ENCODE measurements around the gene SHISA3. TPM values are rescaled to one million over a fixed set of nuclear protein-coding genes. Genes with fewer than 3 reads are reported as not detected.

Gene SHISA3
- total RNA-seq, 1 experiment from 2014 or later = 29.5 TPM

DNA sequence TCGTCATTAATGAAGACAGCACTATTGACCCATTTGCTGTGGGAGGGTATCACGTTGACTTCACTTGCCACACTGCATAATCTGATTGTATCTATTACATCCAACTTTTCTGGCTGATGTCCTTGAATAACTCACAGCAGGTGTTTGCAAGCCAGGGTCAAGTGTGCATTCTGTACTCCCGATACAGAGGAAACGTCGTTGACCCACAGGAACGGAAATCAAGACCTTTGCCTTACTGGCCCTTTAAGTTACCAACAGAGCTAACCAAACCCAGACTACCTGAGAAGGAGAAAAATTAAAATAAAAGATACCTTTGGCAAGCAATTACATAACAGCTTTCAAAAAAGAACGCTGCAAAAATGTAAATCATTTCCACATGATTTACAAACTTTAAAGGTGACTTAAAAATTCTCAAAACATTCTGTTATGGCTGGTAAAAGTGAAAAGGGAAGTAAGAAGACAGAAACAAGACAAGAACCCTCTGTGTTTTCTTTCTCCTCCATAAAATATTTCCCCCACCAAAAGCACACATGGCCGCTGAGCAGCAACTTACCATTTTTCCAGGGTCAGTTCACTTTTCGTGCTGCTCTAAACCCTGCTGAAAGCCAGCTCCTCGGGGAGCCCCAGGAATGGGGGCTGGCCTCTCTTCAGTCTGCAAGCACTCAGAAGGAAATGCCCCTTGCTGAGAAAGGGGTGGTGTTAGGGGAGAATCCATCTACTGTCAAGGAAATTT is 6.5 kb upstream of the SHISA3 start:
- Histone ChIP-seq H3K4me1 (ENCODE audit: insufficient read depth, low read length) (no peaks in the 10 kb centered on the region), H3K9me2 (replicated peaks; ENCODE audit: low read length) (no peaks in the 10 kb centered on the region), H3K36me3 (ENCODE audit: low read depth, low read length) (no peaks in the 10 kb centered on the region), H4K20me1 (ENCODE audit: low read length) (no peaks in the 10 kb centered on the region), H3K9ac (ENCODE audit: low read length) (no peak overlapping the region), H3K79me2 (ENCODE audit: low read length) (no peaks in the 10 kb centered on the region), H3K27ac (ENCODE audit: low read length) (no peak overlapping the region), H3K4me3 (ENCODE audit: low read length) (no peak overlapping the region), H2AFZ (ENCODE audit: low read length) (no peak overlapping the region), H3K27me3 (ENCODE audit: low read length) (no peaks in the 10 kb centered on the region), H3F3A (ENCODE audit: low read length, unreplicated experiment) (no peaks in the 10 kb centered on the region), H3K4me2 (ENCODE audit: low read length) (no peak overlapping the region), H3K9me3 (ENCODE audit: low read length) (no peaks in the 10 kb centered on the region)
- ChIA-PET CTCF (no interaction called here), POLR2A (ENCODE audit: unreplicated experiment) (no interaction called here)
- intact Hi-C loops (cut with micrococcal nuclease) = no loop called here
- DNase-seq = no peak
- TF ChIP-seq EZH2 (IDR thresholded peaks at IDR 0.05; ENCODE audit: low read length, unreplicated experiment) = no peak
- no peak for TF ChIP-seq EZH2phosphoT487 (IDR thresholded peaks at IDR 0.05; ENCODE audit: borderline replicate concordance, low read length)
- ATAC-seq = no peak
- no TSS peak for BruUV-seq (replicated peaks)

DNA sequence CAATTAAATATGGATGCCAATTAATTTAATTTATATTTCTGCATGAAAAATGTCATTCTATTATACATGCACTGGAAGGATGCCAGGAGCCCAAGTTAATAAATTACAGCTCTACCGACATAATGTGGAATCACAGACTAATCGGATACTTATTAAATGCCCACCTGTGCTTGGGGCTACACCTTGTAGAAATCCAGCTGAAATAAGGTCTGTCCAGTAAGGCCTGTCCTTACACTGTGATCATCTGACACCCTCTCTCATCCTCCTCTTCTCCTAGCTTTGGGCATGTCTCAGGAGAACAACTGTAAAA is 6.0 kb upstream of the SHISA3 start:
- H3K4me3 ChIP-seq (ENCODE audit: low read length) = no peak overlapping the region

DNA sequence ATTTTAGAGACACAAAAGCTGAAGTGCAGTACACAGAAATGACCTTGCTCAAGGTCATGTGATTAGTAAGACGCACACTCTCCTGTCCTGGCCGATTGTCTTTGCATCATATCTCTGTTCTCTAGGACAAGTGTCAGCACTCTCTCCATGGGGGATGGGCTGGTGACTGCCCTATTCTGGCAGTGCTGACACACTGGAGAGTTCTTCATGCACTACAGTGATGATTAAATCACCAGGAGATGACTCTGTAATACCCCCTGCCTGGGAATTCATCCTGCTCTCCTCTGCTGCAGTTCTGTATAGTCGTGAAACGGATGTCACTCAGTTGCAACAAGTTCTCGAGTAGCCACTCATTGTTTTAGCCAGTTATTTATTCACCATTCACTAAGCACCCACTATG is 5.3 kb upstream of the SHISA3 start:
- no peaks in the 10 kb centered on the region for H3F3A ChIP-seq (ENCODE audit: low read length, unreplicated experiment)
- no peak overlapping the region for H3K4me3 ChIP-seq (ENCODE audit: low read length)
- no peaks in the 10 kb centered on the region for H3K27me3 ChIP-seq (ENCODE audit: low read length)
- TF ChIP-seq EZH2 (IDR thresholded peaks at IDR 0.05; ENCODE audit: low read length, unreplicated experiment) (no peak), EZH2phosphoT487 (IDR thresholded peaks at IDR 0.05; ENCODE audit: borderline replicate concordance, low read length) (no peak)
- TF ChIP-seq, protein P1, sequence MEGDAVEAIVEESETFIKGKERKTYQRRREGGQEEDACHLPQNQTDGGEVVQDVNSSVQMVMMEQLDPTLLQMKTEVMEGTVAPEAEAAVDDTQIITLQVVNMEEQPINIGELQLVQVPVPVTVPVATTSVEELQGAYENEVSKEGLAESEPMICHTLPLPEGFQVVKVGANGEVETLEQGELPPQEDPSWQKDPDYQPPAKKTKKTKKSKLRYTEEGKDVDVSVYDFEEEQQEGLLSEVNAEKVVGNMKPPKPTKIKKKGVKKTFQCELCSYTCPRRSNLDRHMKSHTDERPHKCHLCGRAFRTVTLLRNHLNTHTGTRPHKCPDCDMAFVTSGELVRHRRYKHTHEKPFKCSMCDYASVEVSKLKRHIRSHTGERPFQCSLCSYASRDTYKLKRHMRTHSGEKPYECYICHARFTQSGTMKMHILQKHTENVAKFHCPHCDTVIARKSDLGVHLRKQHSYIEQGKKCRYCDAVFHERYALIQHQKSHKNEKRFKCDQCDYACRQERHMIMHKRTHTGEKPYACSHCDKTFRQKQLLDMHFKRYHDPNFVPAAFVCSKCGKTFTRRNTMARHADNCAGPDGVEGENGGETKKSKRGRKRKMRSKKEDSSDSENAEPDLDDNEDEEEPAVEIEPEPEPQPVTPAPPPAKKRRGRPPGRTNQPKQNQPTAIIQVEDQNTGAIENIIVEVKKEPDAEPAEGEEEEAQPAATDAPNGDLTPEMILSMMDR (conservative IDR thresholded peaks at IDR 0.05; ENCODE audit: low read depth, low read length) = no peak
- no peak overlapping the region for H2AFZ ChIP-seq (ENCODE audit: low read length)
- H3K36me3 ChIP-seq (ENCODE audit: low read depth, low read length) = no peaks in the 10 kb centered on the region
- H3K4me2 ChIP-seq (ENCODE audit: low read length) = no peak overlapping the region
- DNase-seq (no peak), ATAC-seq (peak; percentile 24; the same call in 1 of the 2 replicates)
- POLR2A ChIA-PET (ENCODE audit: unreplicated experiment) = no interaction called here
- H3K9ac ChIP-seq (ENCODE audit: low read length) = no peak overlapping the region
- H3K9me3 ChIP-seq (ENCODE audit: low read length) = no peaks in the 10 kb centered on the region
- no TSS peak for BruUV-seq (replicated peaks)
- H3K27ac ChIP-seq (ENCODE audit: low read length) = no peak overlapping the region
- no peaks in the 10 kb centered on the region for H3K9me2 ChIP-seq (replicated peaks; ENCODE audit: low read length)
- no peaks in the 10 kb centered on the region for H3K79me2 ChIP-seq (ENCODE audit: low read length)
- intact Hi-C loops (cut with micrococcal nuclease) = no loop called here
- H3K4me1 ChIP-seq (ENCODE audit: insufficient read depth, low read length) = peaks cover 6% of the 10 kb centered on the region; the same call in 1 of the 2 replicates
- CTCF ChIA-PET = no interaction called here
- H4K20me1 ChIP-seq (ENCODE audit: low read length) = no peaks in the 10 kb centered on the region

More for the DNA sequence above, 6.0 kb upstream of the SHISA3 start:
- ChIA-PET CTCF (no interaction called here), POLR2A (ENCODE audit: unreplicated experiment) (no interaction called here)
- Histone ChIP-seq H3K9ac (ENCODE audit: low read length) (no peak overlapping the region), H3K4me1 (ENCODE audit: insufficient read depth, low read length) (no peaks in the 10 kb centered on the region), H3K27ac (ENCODE audit: low read length) (no peak overlapping the region), H4K20me1 (ENCODE audit: low read length) (no peaks in the 10 kb centered on the region), H3K79me2 (ENCODE audit: low read length) (no peaks in the 10 kb centered on the region), H3K4me2 (ENCODE audit: low read length) (no peak overlapping the region), H3K27me3 (ENCODE audit: low read length) (no peaks in the 10 kb centered on the region), H3F3A (ENCODE audit: low read length, unreplicated experiment) (no peaks in the 10 kb centered on the region), H3K36me3 (ENCODE audit: low read depth, low read length) (no peaks in the 10 kb centered on the region), H3K9me2 (replicated peaks; ENCODE audit: low read length) (no peaks in the 10 kb centered on the region), H3K9me3 (ENCODE audit: low read length) (no peaks in the 10 kb centered on the region), H2AFZ (ENCODE audit: low read length) (no peak overlapping the region)
- TF ChIP-seq EZH2 (IDR thresholded peaks at IDR 0.05; ENCODE audit: low read length, unreplicated experiment) (no peak), EZH2phosphoT487 (IDR thresholded peaks at IDR 0.05; ENCODE audit: borderline replicate concordance, low read length) (no peak)
- TF ChIP-seq, protein P1 (conservative IDR thresholded peaks at IDR 0.05; ENCODE audit: low read depth, low read length) = no peak
- no peak for ATAC-seq
- no TSS peak for BruUV-seq (replicated peaks)
- intact Hi-C loops (cut with micrococcal nuclease) = no loop called here
- DNase-seq = no peak
